Esophagus squamous epithelium (tissue), 4 donors: Measurements from ENCODE around the gene LGI2.

Experiments
- POLR2A ChIP-seq, 4 donors: fragments of 450-650 bp; IDR thresholded peaks; one replicate each; pipeline ENCODE4 v1.6.1; 2017; ENCODE audit warnings: antibody characterized with exemption in 4 of 4, mild to moderate bottlenecking in 4 of 4, moderate library complexity in 3 of 4
- TF ChIP-seq, protein P1 (sequence below), 6 experiments: fragments of 450-650 bp in 4 of 6; fragments of 200-600 bp in 2 of 6; sonication (generic) in 2 of 6; IDR thresholded peaks; one replicate each; pipeline ENCODE4 v1.5.1; 2016 to 2019; ENCODE audit warnings: antibody characterized with exemption in 6 of 6, mild to moderate bottlenecking in 4 of 6, moderate library complexity in 4 of 6

DNA sequence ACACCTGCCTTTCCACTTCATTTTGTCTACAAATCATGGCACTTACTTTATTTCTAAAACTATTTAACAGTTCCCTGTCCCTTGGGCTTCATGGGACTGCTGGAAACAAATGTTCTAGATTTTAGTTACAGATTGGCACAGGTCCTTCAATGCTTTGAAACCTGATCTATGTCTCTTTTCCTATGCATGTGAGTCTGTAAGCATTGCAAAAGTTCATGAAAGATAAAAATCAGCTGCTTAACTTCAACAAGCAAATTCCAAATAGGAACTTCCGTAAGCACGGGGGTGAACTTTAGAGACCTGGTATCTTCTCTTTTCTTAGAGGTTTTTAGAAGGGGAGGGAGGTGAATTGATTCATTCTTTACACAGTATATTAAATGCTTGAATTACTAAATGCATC, 9.5 kb downstream of the LGI2 start:
- TF ChIP-seq, protein P1, sequence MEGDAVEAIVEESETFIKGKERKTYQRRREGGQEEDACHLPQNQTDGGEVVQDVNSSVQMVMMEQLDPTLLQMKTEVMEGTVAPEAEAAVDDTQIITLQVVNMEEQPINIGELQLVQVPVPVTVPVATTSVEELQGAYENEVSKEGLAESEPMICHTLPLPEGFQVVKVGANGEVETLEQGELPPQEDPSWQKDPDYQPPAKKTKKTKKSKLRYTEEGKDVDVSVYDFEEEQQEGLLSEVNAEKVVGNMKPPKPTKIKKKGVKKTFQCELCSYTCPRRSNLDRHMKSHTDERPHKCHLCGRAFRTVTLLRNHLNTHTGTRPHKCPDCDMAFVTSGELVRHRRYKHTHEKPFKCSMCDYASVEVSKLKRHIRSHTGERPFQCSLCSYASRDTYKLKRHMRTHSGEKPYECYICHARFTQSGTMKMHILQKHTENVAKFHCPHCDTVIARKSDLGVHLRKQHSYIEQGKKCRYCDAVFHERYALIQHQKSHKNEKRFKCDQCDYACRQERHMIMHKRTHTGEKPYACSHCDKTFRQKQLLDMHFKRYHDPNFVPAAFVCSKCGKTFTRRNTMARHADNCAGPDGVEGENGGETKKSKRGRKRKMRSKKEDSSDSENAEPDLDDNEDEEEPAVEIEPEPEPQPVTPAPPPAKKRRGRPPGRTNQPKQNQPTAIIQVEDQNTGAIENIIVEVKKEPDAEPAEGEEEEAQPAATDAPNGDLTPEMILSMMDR (IDR thresholded peaks at IDR 0.05): no peak
- TF ChIP-seq POLR2A (IDR thresholded peaks at IDR 0.05): no peak
